Stimulated activated CD8-positive, alpha-beta memory T cell treated with anti-CD3 and anti-CD28 coated beads, Interleukin-15, amount 100 ng/mL, for 48 hours (primary cell): ENCODE data around the gene ANO2.

Experiments
- DNase-seq, 2 donors: peaks; one replicate each; pipeline ENCODE4 v3.0.0-alpha.2; 2020; ENCODE audit warnings: low read depth in 2 of 2

The ANO2 gene

DNA sequence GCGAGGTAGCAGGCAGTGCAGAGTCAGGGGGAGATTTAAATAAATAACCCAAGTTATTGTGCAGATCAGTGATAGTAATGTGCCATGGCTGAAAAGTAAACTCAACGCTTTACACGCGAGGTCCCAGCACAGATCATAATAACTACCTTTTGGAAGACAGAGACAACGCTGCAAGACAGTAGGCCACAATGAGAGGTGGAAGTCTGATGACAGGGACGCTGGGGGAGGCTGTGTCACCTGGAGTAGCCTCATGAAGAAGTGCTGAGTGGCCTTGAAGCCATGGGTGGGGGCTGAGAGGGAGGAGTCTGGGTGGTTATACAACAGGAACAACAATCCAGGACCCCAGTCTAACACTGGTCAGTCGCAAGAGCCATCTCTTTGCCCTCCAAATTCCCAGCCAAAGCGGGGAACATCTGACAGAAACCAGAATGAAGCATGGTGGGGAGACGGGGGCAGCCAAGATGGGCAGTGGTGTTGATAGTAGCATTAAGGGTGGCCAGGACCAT lies 28.2 kb downstream of the ANO2 start:
- DNase-seq = no peak

DNA sequence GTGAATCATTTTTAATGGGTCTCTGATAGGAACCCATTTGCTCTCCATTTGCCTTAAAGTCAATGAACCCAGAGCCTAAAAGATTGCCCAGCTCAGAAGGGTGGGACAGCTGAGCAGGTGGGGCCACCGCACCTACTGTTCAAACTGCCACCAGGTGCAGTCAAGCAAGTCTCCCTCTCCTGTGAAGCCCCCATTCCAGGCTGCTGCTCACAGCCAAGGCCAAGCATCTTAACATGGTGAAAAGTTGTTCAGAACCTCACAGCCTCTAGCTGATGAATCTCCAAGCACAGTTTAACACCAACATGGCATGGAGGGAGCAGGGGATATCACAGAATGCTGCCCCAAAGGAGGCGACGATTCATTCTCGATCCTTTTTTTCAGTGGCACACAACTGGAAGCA lies 29.5 kb downstream of the ANO2 start:
- no peak for DNase-seq

GRCh38 chr12:5914387-5915149 lies 30.5 kb downstream of the ANO2 start:
- no peak for DNase-seq

- DNase-seq = no peak
Observed at GRCh38 chr12:5913387-5913786, 31.7 kb downstream of the ANO2 start.

DNA sequence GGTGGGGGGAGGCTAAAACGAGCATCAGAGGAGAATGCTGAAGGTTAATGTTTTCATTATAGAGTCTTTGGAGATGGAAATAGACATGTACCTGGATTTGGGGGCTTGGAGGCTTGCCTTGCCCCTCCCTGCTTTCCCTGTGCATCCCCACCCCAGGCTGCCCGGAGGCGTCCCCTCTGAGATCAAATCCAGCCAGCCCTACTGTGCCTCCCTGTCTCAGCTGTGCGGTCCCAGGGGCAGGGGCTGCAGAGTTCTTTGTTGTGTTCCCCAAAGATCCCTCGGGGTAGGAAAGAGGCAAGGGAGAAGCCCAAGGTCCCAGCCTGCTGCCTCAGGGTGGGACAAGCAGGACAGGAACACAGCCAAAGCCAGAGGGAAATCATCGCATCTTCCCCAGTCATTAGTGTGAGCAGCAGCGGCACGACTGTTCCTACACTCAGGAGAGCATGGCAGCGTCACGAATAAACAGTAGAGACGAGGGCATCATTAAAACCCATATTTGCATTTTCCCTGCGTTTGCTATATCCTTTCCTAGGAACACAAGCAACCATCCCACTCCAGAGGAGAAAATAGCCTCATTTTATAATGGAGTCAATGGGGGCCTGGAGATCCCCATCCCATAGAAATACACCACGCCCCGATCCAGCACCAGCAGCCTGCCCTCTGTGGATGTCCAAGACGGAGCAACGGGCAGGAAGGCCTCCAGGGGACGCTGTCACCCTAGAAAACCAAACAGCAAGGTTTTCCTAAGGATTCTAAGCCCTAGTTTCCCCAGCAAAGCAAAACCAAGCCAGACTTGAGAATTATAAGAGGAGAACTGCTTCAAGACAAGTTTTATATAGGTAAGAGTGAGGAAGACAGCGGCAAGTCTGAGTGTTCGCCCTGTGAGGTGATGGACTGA lies 32.4 kb downstream of the ANO2 start:
- no peak for DNase-seq

DNA sequence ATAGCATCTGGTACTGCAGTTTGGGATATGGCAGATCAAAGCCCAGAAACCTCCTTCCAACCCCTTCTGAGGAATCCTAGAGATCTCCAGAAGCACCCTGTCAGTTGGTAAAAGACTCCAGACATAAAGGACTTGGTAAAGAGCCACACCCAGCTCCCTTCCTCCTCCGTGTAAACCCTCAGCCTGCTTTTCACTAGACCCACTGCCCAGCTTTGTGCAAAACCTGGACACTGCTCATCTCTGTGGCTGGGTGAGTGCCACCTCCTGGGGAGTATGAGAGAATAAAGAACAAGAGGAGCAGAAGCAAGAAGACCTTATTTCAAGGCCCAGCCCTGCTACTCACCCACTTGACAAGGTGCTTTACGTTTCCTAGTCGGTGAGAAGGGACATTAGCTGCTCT lies 33.0 kb downstream of the ANO2 start:
- no peak for DNase-seq

DNA sequence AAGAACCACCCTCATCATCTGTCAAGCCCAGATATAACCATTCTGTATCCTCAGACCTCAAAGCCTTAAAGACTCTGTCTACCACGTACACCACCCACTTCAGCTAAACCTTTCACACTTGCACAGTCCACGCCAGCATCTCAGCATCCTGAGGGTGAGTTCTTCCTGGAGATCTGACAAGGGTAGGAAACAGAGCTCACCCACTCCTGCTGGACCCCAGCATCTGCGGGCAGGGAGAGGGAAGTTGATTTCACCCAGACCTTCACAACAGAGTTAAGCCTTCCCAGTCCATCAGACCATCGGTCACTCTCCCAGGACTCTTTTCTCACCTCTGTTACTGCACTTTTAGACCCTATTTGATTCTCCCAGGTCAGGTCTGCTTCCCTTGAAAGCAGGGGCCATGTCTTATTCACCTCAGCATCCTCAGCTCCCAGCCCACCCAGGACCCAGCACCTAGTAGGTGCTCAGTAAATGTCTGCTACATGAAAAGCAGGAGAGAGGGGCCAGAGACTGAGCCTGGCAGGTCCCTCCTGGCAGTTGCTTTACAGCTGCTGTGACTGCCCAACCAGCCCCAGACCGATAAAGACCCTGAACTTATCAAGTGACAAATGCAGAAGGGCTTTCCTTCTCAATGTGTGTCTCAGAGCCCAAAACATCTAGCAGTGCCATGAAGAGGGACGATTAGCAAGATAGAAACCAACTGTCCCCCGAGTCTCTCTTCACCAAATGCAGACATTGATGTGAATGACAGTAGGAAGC lies 34.1 kb downstream of the ANO2 start:
- DNase-seq = no peak

DNA sequence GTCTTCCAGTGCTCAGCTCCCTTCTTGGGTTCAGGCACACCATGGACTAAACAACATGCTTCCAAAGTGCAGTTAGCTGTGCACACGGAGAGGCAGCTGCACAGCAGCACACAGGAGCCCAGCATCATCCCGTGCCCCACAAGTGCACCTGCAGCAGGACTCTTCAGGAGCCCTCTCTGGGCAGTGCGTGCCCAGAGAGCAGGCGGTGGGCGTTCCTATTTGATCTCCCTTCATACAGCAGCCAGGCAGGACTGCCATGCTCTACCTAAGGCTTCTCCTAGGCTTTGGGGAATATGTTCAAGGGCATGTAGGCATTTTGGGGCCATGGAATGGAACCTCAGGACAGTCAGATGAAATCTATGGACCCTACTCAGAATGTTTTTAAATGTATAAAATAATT lies 35.5 kb downstream of the ANO2 start:
- DNase-seq = no peak

GRCh38 chr12:5908251-5908650 lies 36.8 kb downstream of the ANO2 start:
- no peak for DNase-seq

GRCh38 chr12:5907807-5908206 lies 37.3 kb downstream of the ANO2 start:
- no peak for DNase-seq

DNA sequence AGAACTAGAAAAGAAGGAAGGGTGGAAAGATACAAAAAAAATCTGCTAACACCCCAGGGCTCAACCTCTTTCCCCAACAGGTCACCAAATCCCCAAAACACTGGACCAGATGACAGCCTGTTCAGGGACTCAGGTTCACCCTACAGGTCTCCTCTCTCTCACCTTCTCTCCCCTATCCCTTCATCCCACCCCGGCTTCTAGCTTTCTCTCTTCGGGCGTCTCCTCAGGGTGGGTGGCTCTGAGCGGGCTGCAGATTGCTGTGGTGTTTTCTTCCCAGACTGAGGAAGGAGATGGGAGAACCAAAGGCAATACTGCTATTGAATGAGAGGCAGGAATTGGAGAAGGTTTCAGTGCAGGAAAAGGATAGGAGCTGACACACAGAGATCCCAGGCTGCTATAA lies 39.3 kb downstream of the ANO2 start:
- DNase-seq = no peak

DNA sequence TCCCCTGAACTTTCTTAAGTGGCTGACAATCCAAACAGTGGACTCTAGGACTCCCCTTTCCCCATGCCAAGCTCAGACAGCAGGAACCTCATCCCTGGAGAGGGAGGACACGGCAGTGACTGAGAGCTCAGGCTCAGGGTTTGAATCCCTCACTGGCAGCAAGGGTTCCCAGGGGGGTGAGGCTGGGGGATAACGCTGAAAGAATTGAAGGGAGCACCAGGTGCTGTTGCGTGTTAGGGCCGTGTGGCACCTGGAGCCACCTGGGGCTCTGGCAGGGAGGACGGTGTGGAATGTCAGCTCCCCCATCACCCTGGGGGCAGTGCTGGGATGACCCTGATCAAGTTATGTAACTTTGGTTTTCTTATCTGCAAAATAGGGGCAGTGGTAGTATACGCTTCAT lies 40.1 kb downstream of the ANO2 start:
- no peak for DNase-seq

DNA sequence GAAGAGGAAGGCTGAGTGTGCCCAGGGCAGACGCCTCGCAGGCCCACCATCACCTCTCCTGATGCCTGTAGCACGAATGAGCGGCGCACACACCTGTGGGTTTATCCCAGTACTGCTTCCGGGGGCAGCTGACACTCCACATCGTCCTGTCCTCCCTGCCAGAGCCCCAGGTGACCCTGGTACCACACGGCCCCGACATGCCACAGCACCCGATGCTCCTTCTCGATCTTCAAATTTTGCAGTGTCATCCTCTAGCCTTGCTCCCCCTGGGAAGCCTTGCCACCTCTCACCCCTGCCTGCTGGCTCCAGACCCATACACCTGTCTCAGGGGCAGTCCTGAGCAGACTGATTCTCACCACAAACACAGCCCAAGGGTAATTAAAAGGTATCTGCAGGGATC lies 40.6 kb downstream of the ANO2 start:
- no peak for DNase-seq

GRCh38 chr12:5902736-5903135 lies 42.3 kb downstream of the ANO2 start:
- DNase-seq = no peak

GRCh38 chr12:5901416-5901815 lies 43.6 kb downstream of the ANO2 start:
- no peak for DNase-seq

DNA sequence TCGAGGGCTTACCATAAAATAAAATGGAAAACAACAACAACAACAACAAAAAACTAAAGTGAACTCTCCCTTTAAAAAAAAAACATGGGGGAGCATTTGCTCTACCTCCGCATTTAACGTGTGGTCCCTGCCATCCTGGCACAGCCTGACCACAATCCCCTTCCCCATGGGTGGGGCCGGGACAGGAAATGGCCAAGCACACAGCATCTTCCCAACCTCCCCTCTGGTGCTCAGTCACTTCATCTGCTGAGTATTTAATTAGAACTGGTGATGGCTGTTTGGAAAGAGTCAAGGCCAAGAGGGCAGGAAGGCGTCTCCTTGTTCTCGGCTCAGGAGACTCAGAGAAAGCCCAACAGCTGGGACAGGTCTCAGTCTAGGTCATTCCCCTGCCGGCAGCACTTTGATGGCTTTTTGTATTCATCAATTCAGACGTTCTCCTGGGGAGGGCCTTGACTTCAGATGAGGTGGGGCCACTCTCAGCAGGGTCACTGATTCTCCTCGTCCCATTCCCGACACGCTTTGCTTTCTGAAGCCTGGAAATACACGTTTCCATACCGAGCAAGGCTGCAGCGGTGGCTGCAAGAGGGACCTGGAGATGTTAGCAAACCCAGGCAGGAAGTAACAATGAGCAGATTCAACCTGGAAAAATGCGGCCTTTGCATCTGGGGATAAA lies 44.4 kb downstream of the ANO2 start:
- no peak for DNase-seq

GRCh38 chr12:5900076-5900475 lies 45.0 kb downstream of the ANO2 start:
- no peak for DNase-seq

DNA sequence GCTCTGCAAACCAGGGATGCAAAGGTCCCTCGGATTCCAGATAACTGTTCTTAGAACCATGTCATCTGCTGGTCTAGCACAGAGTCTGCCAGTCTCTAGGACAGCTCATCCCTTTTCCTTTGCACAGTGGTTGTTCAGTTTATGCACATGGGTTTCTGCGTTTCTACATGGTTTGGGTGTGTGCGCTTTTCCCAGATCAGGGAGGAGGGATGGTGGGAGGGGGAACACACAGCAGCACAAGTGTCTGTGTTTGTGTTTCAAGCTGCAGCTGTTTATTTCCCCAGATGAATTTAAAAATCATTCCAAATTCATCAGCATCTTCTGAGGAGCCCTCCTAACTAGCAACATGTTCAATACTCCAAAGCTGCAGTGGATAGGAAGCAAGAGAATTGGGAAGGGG lies 45.4 kb downstream of the ANO2 start:
- DNase-seq = no peak

- no peak for DNase-seq
Observed at GRCh38 chr12:5898874-5899273, 46.2 kb downstream of the ANO2 start.

- DNase-seq = no peak
Observed at GRCh38 chr12:5889381-5890047, 55.5 kb downstream of the ANO2 start.

- no peak for DNase-seq
Observed at GRCh38 chr12:5888816-5889315, 56.2 kb downstream of the ANO2 start.
